CD4-positive, alpha-beta memory T cell (primary cell): ENCODE results near the gene UGGT2. TPM values are rescaled to one million over a fixed set of nuclear protein-coding genes. Genes with fewer than 3 reads are reported as not detected.

ENCODE experiments used
- CTCF ChIA-PET: fragments of 350-600 bp; sonication (Branson Sonifier 250); formaldehyde crosslinking; loops from one replicate; lab custom pipeline; 2021; ENCODE audit warnings: inconsistent platforms; ENCODE audit not compliant: partially characterized antibody; lab: Charles Lee
- POLR2A ChIA-PET: fragments of 350-600 bp; sonication (Branson Sonifier 250); formaldehyde crosslinking; loops from one replicate; lab custom pipeline; 2021; ENCODE audit not compliant: partially characterized antibody; lab: Charles Lee
- DNase-seq, 5 donors: peaks; one replicate each; pipeline versions ENCODE4 v3.0.0 to v3.0.0-alpha.2; 2020 to 2022; ENCODE audit warnings: mixed read lengths in 1 of 5
- H3K27ac ChIP-seq: one replicate; pipeline ENCODE4 v1.7.0; 2013; ENCODE audit warnings: low read depth, low read length
- H3K27me3 ChIP-seq: 2 replicates; pipeline ENCODE4 v1.7.0; 2013; ENCODE audit warnings: mild to moderate bottlenecking, low read length, moderate library complexity; ENCODE audit not compliant: insufficient read depth
- H3K36me3 ChIP-seq: 2 replicates; pipeline ENCODE4 v1.7.0; 2013; ENCODE audit warnings: mild to moderate bottlenecking, low read length, moderate library complexity; ENCODE audit not compliant: insufficient read depth
- H3K4me1 ChIP-seq: 2 replicates; pipeline ENCODE4 v1.7.0; 2013; ENCODE audit warnings: mild to moderate bottlenecking, low read length, moderate library complexity; ENCODE audit not compliant: insufficient read depth
- H3K4me3 ChIP-seq, 2 donors: one replicate each; pipeline ENCODE4 v1.7.0; 2013; ENCODE audit warnings: low read length in 2 of 2, mild to moderate bottlenecking in 1 of 2
- H3K9me3 ChIP-seq, 2 donors: one replicate each; pipeline ENCODE4 v1.7.0; 2013; ENCODE audit warnings: low read length in 2 of 2, control low read depth in 1 of 2; ENCODE audit not compliant: control insufficient read depth in 1 of 2
- H3K27ac Mint-ChIP-seq, 7 donors: one replicate each; pipeline ENCODE4 v1.8.0; 2020 to 2021; ENCODE audit warnings: mixed read lengths in 7 of 7, mild to moderate bottlenecking in 6 of 7, inconsistent platforms in 3 of 7, moderate library complexity in 3 of 7
- H3K27me3 Mint-ChIP-seq, 2 donors: one replicate each; pipeline ENCODE4 v1.8.0; 2020 to 2021; ENCODE audit warnings: mixed read lengths in 2 of 2
- H3K36me3 Mint-ChIP-seq, 2 donors: one replicate each; pipeline ENCODE4 v1.8.0; 2020 to 2021; ENCODE audit warnings: mixed read lengths in 2 of 2, inconsistent platforms in 1 of 2, mild to moderate bottlenecking in 1 of 2
- H3K4me1 Mint-ChIP-seq, 4 donors: one replicate each; pipeline ENCODE4 v1.8.0; 2020 to 2021; ENCODE audit warnings: mixed read lengths in 4 of 4, mild to moderate bottlenecking in 1 of 4
- H3K4me3 Mint-ChIP-seq, 8 donors: one replicate each; pipeline ENCODE4 v1.8.0; 2020 to 2021; ENCODE audit warnings: mixed read lengths in 8 of 8, mild to moderate bottlenecking in 7 of 8, moderate library complexity in 6 of 8, inconsistent platforms in 3 of 8
- H3K9me3 Mint-ChIP-seq, 8 donors: one replicate each; pipeline ENCODE4 v1.8.0; 2020 to 2021; ENCODE audit warnings: mixed read lengths in 8 of 8, mild to moderate bottlenecking in 5 of 8, inconsistent platforms in 3 of 8, moderate library complexity in 1 of 8
- intact Hi-C: fragments of 100-400 bp; cut with micrococcal nuclease; formaldehyde crosslinking; loops from one replicate; pipeline ENCODE4 v1.15.1; 2023
- polyA plus RNA-seq, 2 donors: library from polyadenylated mRNA; unstranded; fragments of 300-500 nt; fragmentation: Illumina TruSeq; gene quantifications; one replicate each; pipeline ENCODE4 v1.2.3, GENCODE V29; 2021
- total RNA-seq, 2 experiments: library from RNA; stranded (reverse); gene quantifications; one replicate each; pipeline ENCODE4 v1.2.3, GENCODE V29; 2021

UGGT2 gene
- total and polyA plus RNA-seq, 4 experiments from 2014 or later: not detected

DNA sequence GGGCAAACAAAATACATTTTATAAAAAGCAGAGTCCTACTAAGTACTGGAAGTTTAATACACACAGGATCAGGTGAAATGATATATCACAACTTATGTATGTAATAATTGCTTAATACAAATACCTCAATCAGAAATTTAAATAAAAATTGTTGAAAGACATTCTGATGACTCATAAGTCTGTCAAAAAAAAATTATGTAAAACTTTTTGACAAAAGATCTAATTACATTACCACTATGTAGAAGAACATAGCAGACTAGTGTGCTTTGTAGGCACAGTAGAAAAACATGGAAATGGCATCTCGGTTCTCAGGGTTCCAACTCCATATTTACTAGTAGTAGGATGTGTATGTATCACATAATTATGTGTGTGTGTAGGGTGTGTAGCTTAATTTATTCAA, 220.1 kb downstream of the UGGT2 start:
- Mint-ChIP-seq H3K27me3 (peaks cover 8 to 20% of the 10 kb centered on the region in 2 donors), H3K36me3 (no peaks in the 10 kb centered on the region), H3K4me3 (no peak overlapping the region), H3K9me3 (peaks cover 0 to 12% (median 8%) of the 10 kb centered on the region in 8 donors), H3K27ac (no peak overlapping the region), H3K4me1 (peaks cover 0 to 2% (median 0%) of the 10 kb centered on the region in 4 donors)
- Histone ChIP-seq H3K36me3 (no peaks in the 10 kb centered on the region), H3K9me3 (no peaks in the 10 kb centered on the region), H3K4me1 (no peaks in the 10 kb centered on the region), H3K27ac (no peak overlapping the region), H3K4me3 (no peak overlapping the region), H3K27me3 (no peaks in the 10 kb centered on the region)
- CTCF ChIA-PET: interaction anchor here (0.8 to 9.6 kb wide), 23 partner anchors 8 to 1158 kb away, joined by 3 to 213 read pairs (median 5); no protein-coding TSS in a partner anchor
- POLR2A ChIA-PET: no interaction called here
- DNase-seq: no peak
- intact Hi-C loops: loop anchor here (5.0 kb wide), 1 partner anchor 431 kb away; no protein-coding TSS in a partner anchor

GRCh38 chr13:95822303-95822702, 230.9 kb downstream of the UGGT2 start:
- H3K27me3 Mint-ChIP-seq: peaks cover 10 to 14% of the 10 kb centered on the region in 2 donors
- H3K4me1 Mint-ChIP-seq: no peaks in the 10 kb centered on the region
- H3K27ac Mint-ChIP-seq: no peak overlapping the region
- Histone ChIP-seq H3K36me3 (no peaks in the 10 kb centered on the region), H3K9me3 (no peaks in the 10 kb centered on the region), H3K4me1 (no peaks in the 10 kb centered on the region), H3K27me3 (peaks cover 5% of the 10 kb centered on the region), H3K4me3 (no peak overlapping the region), H3K27ac (no peak overlapping the region)
- peaks cover 0 to 4% (median 0%) of the 10 kb centered on the region in 8 donors for H3K9me3 Mint-ChIP-seq
- no peak overlapping the region for H3K4me3 Mint-ChIP-seq
- DNase-seq: no peak
- no peaks in the 10 kb centered on the region for H3K36me3 Mint-ChIP-seq
- ChIA-PET POLR2A (no interaction called here), CTCF (interaction anchor here (1.8 kb wide), 1 partner anchor 11 kb away, joined by 12 read pairs; no protein-coding TSS in a partner anchor)
- intact Hi-C loops: no loop called here

GRCh38 chr13:95814495-95814894, 238.7 kb downstream of the UGGT2 start:
- CTCF ChIA-PET: interaction anchor here (1.1 kb wide), 1 partner anchor 19 kb away, joined by 4 read pairs; no protein-coding TSS in a partner anchor
- Histone ChIP-seq H3K36me3 (no peaks in the 10 kb centered on the region), H3K4me1 (no peaks in the 10 kb centered on the region), H3K4me3 (no peak overlapping the region), H3K27me3 (no peaks in the 10 kb centered on the region), H3K9me3 (no peaks in the 10 kb centered on the region), H3K27ac (no peak overlapping the region)
- POLR2A ChIA-PET: no interaction called here
- no peak for DNase-seq
- H3K27ac Mint-ChIP-seq: no peak overlapping the region
- peaks cover 0 to 1% of the 10 kb centered on the region in 2 donors for H3K36me3 Mint-ChIP-seq
- peaks cover 7 to 11% of the 10 kb centered on the region in 2 donors for H3K27me3 Mint-ChIP-seq
- peaks cover 2 to 30% (median 23%) of the 10 kb centered on the region in 8 donors for H3K9me3 Mint-ChIP-seq
- no peaks in the 10 kb centered on the region for H3K4me1 Mint-ChIP-seq
- no peak overlapping the region for H3K4me3 Mint-ChIP-seq
- intact Hi-C loops: no loop called here

DNA sequence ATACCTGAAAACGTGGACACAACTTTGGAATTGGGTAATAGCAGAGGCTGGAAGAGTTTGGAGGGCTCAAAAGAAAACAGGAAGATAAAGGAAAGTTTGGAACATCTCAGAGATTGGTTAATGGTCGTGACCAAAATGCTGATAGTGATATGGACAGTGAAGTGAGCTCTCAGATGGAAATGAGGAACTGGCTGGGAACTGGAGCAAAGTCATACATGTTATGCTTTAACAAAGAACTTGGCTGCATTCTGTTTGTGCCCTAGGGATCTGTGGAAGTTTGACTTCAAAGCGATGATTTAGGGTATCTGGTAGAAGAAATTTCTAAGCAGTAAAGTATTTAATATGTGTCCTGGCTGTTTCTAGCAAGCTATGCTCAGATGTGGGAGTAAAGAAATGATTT, 240.1 kb downstream of the UGGT2 start:
- Mint-ChIP-seq H3K27me3 (peaks cover 11 to 20% of the 10 kb centered on the region in 2 donors), H3K4me1 (no peaks in the 10 kb centered on the region), H3K9me3 (peaks cover 2 to 34% (median 28%) of the 10 kb centered on the region in 8 donors), H3K4me3 (no peak overlapping the region), H3K36me3 (peaks cover 0 to 4% of the 10 kb centered on the region in 2 donors), H3K27ac (no peak overlapping the region)
- Histone ChIP-seq H3K4me1 (no peaks in the 10 kb centered on the region), H3K9me3 (no peaks in the 10 kb centered on the region), H3K36me3 (no peaks in the 10 kb centered on the region), H3K27me3 (no peaks in the 10 kb centered on the region), H3K4me3 (no peak overlapping the region), H3K27ac (no peak overlapping the region)
- POLR2A ChIA-PET: no interaction called here
- CTCF ChIA-PET: interaction anchor here (1.1 to 1.5 kb wide), 2 partner anchors 20 to 153 kb away, joined by 3 to 4 read pairs; no protein-coding TSS in a partner anchor
- no peak for DNase-seq
- intact Hi-C loops: no loop called here

GRCh38 chr13:95809429-95809828, 243.8 kb downstream of the UGGT2 start:
- H3K4me3 ChIP-seq: no peak overlapping the region
- CTCF ChIA-PET: interaction anchor here (1.0 kb wide), 1 partner anchor 10 kb away, joined by 3 read pairs; no protein-coding TSS in a partner anchor
- DNase-seq: no peak
- peaks cover 4 to 44% (median 31%) of the 10 kb centered on the region in 8 donors for H3K9me3 Mint-ChIP-seq
- H3K27me3 Mint-ChIP-seq: peaks cover 12 to 26% of the 10 kb centered on the region in 2 donors
- POLR2A ChIA-PET: no interaction called here
- H3K4me3 Mint-ChIP-seq: no peak overlapping the region
- no peaks in the 10 kb centered on the region for H3K27me3 ChIP-seq
- no peaks in the 10 kb centered on the region for H3K4me1 ChIP-seq
- no peak overlapping the region for H3K27ac ChIP-seq
- peaks cover 1 to 4% of the 10 kb centered on the region in 2 donors for H3K36me3 Mint-ChIP-seq
- no peak overlapping the region for H3K27ac Mint-ChIP-seq
- H3K36me3 ChIP-seq: no peaks in the 10 kb centered on the region
- H3K4me1 Mint-ChIP-seq: no peaks in the 10 kb centered on the region
- intact Hi-C loops: no loop called here
- H3K9me3 ChIP-seq: no peaks in the 10 kb centered on the region

- H3K36me3 Mint-ChIP-seq: peaks cover 1 to 4% of the 10 kb centered on the region in 2 donors
- POLR2A ChIA-PET: no interaction called here
- no peak overlapping the region for H3K27ac ChIP-seq
- peaks cover 12 to 24% of the 10 kb centered on the region in 2 donors for H3K27me3 Mint-ChIP-seq
- H3K9me3 Mint-ChIP-seq: peaks cover 1 to 28% (median 18%) of the 10 kb centered on the region in 8 donors
- H3K27me3 ChIP-seq: no peaks in the 10 kb centered on the region
- no peak overlapping the region for H3K4me3 Mint-ChIP-seq
- CTCF ChIA-PET: no interaction called here
- intact Hi-C loops: no loop called here
- no peaks in the 10 kb centered on the region for H3K4me1 ChIP-seq
- no peak overlapping the region for H3K4me3 ChIP-seq
- H3K9me3 ChIP-seq: no peaks in the 10 kb centered on the region
- no peaks in the 10 kb centered on the region for H3K4me1 Mint-ChIP-seq
- H3K36me3 ChIP-seq: no peaks in the 10 kb centered on the region
- H3K27ac Mint-ChIP-seq: no peak overlapping the region
- no peak for DNase-seq
Observed at GRCh38 chr13:95805921-95806320, 247.3 kb downstream of the UGGT2 start.

GRCh38 chr13:95801825-95802224, 251.4 kb downstream of the UGGT2 start:
- Histone ChIP-seq H3K36me3 (no peaks in the 10 kb centered on the region), H3K4me1 (no peaks in the 10 kb centered on the region), H3K4me3 (no peak overlapping the region), H3K9me3 (no peaks in the 10 kb centered on the region), H3K27me3 (no peaks in the 10 kb centered on the region), H3K27ac (no peak overlapping the region)
- POLR2A ChIA-PET: no interaction called here
- Mint-ChIP-seq H3K4me1 (peaks cover 0 to 1% (median 0%) of the 10 kb centered on the region in 4 donors), H3K27me3 (peaks cover 4 to 12% of the 10 kb centered on the region in 2 donors), H3K9me3 (peaks cover 1 to 18% (median 8%) of the 10 kb centered on the region in 8 donors), H3K4me3 (no peak overlapping the region), H3K27ac (no peak overlapping the region), H3K36me3 (peaks cover 0 to 1% of the 10 kb centered on the region in 2 donors)
- CTCF ChIA-PET: no interaction called here
- no peak for DNase-seq
- intact Hi-C loops: no loop called here
